AG04449 (cell line): ENCODE measurements around the gene WDR33.
"Not testable (repeated sequence)": the region's sequence is repeated elsewhere in the genome, so short reads cannot be mapped to it uniquely, and the experiment has no call there.

Source experiments
- CTCF ChIA-PET: fragments of 350-600 bp; formaldehyde crosslinking; extraction: SDS; loops from one replicate; lab custom pipeline; 2021; ENCODE audit warnings: antibody characterized with exemption; lab: Yijun Ruan, JAX
- POLR2A ChIA-PET: fragments of 400-600, 350-600 bp; formaldehyde crosslinking; extraction: SDS; loops from one replicate; lab custom pipeline; 2020; ENCODE audit warnings: antibody characterized with exemption, inconsistent platforms; lab: Yijun Ruan, JAX
- DNase-seq: peaks from one replicate; pipeline ENCODE4 v3.0.0-alpha.2; 2010; ENCODE audit warnings: low read depth, low spot score
- H3K4me3 ChIP-seq: 2 replicates; pipeline ENCODE4 v1.5.1; 2011; ENCODE audit warnings: low read depth, mild to moderate bottlenecking, control low read depth, low read length
- CTCF ChIP-seq: IDR thresholded peaks from one replicate; pipeline ENCODE4 v1.5.1; 2011; ENCODE audit warnings: mild to moderate bottlenecking, moderate library complexity, low read length, control low read depth, inconsistent platforms; ENCODE audit not compliant: insufficient read depth; ENCODE audit errors: missing control alignments

The WDR33 gene

DNA sequence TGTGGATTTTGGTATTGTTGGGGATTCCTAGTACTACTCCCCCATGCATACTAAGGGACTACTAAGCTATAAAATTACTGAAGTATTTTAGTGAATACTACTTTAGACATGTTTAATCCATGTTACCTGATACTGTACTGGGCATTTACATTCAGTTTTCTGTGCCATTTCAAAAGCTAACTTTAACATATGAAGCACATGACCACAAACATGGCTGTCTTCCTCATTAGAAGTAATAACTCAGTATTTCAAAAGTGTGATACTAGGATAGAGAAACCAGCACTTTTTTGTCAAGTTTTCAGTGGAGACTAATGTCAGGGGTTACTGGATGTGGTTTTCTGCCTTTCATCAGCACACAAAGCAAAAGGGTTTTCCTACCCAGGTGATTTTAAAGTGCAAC lies 27.9 kb downstream of the WDR33 start:
- no peak overlapping the region for H3K4me3 ChIP-seq
- POLR2A ChIA-PET = no interaction called here
- CTCF ChIA-PET = no interaction called here
- DNase-seq = no peak
- TF ChIP-seq CTCF = no peak

GRCh38 chr2:127778850-127779249 lies 32.1 kb downstream of the WDR33 start:
- no peak overlapping the region for H3K4me3 ChIP-seq
- DNase-seq = no peak
- no peak for TF ChIP-seq CTCF
- CTCF ChIA-PET = no interaction called here
- POLR2A ChIA-PET = no interaction called here

DNA sequence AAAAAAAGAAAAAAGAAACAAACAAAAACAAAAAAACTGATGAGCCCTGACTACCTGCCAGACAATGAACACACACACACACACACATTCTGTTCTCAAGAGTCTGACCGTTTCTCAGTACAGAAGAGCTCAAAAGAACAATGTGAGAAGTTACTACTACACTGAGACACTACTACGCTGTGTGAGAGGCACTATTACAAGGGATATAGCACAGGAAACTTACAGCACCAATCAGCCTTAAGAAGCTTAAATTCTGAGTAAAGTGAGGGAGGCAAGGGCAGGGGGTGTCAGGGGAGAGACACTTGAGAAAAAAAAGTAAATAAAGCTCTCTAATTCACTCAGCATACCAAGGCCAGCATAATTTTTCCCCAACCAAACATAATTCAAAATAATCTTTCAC lies 32.5 kb downstream of the WDR33 start:
- no peak overlapping the region for H3K4me3 ChIP-seq
- DNase-seq = no peak
- POLR2A ChIA-PET = no interaction called here
- no peak for TF ChIP-seq CTCF
- CTCF ChIA-PET = no interaction called here

DNA sequence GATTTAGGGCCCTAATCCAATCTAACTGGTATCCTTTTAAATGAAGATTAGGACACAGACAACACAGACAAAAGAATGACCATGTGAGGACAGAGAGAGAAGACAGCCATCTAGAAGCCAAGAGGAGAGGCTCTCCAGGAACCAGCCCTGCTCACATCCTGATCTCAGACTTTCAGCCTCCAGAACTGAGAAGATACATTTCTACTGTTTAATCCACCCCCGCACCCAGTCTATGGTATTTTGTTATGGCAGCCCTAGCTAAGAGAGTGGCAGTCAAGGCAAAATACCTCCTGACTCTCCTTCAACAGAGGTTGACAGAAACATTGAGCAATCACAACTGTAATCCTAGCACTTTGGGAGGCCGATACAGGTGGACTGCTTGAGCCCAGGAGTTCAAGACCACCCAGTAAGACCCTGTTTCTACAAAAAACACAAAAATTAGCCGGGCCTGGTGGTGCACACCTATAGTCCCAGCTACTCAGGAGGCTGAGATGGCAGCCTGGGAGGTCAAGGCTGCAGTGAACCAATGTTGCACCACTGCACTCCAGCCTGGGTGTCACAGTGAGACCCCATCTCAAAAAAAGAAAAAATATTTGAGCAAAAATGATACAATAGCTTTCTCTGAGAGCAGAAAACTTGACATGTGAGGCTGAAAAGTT lies 34.7 kb downstream of the WDR33 start:
- no peak for TF ChIP-seq CTCF
- ChIA-PET POLR2A (interaction anchor here (1.3 kb wide), 1 partner anchor 12 kb away, joined by 5 read pairs; no protein-coding TSS in a partner anchor), CTCF (no interaction called here)
- no peak for DNase-seq
- no peak overlapping the region for H3K4me3 ChIP-seq

DNA sequence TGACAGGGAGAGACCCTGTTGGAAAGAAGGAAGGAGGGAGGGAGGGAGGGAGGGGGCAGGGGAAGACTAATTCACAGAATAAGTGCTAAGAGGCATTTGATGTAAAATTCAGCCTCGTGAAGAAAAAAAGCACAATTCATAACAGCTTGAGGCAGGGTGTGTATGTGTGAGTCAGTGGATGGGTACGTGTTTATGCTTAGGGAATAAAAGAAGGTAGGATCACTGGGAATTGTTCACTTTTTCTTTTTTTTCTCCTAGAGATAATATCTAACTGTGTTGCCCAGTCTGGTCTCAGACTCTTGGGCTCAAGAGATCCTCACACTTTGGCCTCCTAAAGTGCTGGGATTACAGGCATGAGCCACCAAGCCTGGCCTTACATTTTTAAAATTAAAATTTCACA lies 39.2 kb downstream of the WDR33 start:
- no peak for TF ChIP-seq CTCF
- ChIA-PET CTCF (interaction anchor here (0.7 kb wide), 1 partner anchor 12 kb away, joined by 4 read pairs; no protein-coding TSS in a partner anchor), POLR2A (no interaction called here)
- no peak for DNase-seq
- no peak overlapping the region for H3K4me3 ChIP-seq

GRCh38 chr2:127770973-127771735 lies 39.8 kb downstream of the WDR33 start:
- ChIA-PET POLR2A (no interaction called here), CTCF (interaction anchor here (0.7 kb wide), 1 partner anchor 11 kb away, joined by 4 read pairs; no protein-coding TSS in a partner anchor)
- no peak for TF ChIP-seq CTCF
- peak; percentile 68 for DNase-seq
- no peak overlapping the region for H3K4me3 ChIP-seq

DNA sequence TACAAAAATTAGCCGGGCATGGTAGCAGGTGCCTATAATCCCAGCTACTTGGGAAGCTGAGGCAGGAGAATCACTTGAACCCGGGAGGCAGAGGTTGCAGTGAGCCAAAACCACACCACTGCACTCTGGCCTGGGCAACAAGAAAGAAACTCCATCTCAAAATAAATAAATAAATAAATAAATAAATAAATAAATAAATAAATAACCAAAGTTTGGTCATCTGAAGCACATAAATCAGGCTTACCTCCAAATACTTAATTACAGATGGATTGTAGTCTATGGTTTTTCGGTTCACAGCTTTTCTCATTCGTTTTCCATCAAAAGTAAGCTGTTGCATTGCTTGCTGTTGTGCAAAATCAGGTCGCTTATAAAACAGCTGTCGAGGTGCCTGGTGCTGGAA lies 40.4 kb downstream of the WDR33 start:
- H3K4me3 ChIP-seq, DNase-seq, CTCF ChIA-PET, POLR2A ChIA-PET: not testable (repeated sequence)
